G401.6 (cell line): Measurements from ENCODE around the gene ZNF791.
"Not testable (repeated sequence)": the region's sequence is repeated elsewhere in the genome, so short reads cannot be mapped to it uniquely, and the experiment has no call there.

Experiments
- FAIRE-seq: peaks from 2 replicates; lab custom pipeline; 2012; peaks lifted over from hg19 to GRCh38; lab: Jason Lieb, UNC

Gene ZNF791

GRCh38 chr19:12629215-12629614 lies 18.5 kb downstream of the ZNF791 start:
- no peak for FAIRE-seq

DNA sequence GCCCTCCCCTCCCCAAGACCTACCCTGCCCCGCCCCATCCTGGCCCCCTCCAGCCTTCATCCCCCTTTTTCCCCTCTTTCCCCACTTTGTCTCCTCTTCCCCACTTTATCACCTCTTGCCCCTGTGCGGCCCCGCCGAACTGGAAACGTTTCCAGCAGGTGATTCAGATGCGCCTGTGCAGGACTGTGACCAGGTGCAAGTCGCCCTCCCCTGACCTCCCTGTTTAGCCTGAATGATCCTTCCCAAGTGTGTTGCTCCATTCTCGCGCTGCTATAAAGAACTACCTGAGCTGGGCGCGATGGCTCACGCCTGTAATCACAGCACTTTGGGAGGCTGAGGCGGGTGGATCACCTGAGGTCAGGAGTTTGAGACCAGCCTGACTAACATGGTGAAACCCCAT lies 25.9 kb downstream of the ZNF791 start:
- no peak for FAIRE-seq

DNA sequence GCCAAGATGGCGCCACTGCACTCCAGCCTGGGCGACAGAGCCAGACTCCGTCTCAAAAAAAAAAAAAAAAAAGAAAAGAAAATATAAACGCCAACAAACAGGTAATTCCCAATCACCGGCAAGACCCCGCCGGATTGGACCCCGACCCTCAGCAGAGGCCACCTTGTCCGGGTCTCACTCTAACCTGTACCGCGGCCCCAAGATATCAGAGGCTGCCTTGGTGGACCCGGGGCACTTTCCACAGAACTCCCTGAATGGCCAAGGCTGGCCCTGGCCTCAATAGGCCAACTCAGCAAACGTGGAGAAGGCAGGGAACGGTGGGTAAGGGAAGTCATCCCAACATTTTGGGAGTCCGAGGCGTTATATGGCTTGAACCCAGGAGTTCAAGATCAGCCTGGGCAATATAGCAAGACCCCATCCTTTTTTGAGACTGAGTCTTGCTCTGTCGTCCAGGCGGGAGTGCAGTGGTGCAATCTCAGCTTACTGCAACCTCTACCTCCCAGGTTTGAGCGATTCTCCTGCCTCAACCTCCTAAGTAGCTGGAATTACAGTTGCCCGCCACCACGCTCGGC lies 28.0 kb downstream of the ZNF791 start:
- no peak for FAIRE-seq

GRCh38 chr19:12639901-12640613 lies 29.3 kb downstream of the ZNF791 start:
- no peak for FAIRE-seq

- no peak for FAIRE-seq
Measured at GRCh38 chr19:12641456-12641855, 30.7 kb downstream of the ZNF791 start.

DNA sequence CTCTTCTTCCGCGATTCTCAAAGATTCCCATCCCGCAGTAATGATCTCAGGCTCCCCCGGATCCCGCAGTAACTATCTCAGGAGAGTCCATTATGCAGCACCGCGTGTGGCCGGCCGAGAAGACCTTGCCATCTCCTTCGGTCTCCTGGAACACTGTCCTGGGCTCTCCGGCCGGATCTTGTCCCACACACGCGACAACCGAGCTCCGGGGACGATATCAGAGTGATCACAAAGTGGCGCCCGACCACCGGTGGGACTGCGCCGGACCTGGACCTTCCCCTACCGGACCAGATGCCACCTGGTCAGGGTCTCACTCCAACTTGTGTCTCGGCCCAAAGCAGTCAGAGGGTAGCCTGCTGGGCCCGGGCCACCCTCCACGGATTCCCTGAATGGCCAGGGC lies 31.8 kb downstream of the ZNF791 start:
- no peak for FAIRE-seq

GRCh38 chr19:12643716-12644115 lies 33.0 kb downstream of the ZNF791 start:
- FAIRE-seq = not testable (repeated sequence)

DNA sequence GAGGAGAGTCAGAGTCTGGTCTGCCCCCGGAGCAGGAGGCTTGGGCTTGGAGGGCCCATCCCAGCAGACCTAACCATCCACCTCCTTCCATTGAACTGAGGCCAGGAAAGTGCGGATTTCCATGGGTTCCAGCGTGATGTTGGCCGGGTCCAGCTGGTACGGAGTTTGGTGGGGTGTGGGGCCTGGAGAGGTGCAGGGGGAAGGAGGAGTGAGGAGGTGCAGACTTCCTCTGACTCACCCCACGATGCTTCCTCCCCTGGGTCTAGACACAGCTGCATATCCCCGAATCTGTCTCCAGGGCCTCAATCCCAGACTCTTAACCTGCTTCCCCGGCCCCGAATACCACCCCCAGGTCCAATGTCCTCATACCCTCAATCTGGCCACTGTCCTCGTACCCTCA lies 35.8 kb downstream of the ZNF791 start:
- FAIRE-seq = no peak

DNA sequence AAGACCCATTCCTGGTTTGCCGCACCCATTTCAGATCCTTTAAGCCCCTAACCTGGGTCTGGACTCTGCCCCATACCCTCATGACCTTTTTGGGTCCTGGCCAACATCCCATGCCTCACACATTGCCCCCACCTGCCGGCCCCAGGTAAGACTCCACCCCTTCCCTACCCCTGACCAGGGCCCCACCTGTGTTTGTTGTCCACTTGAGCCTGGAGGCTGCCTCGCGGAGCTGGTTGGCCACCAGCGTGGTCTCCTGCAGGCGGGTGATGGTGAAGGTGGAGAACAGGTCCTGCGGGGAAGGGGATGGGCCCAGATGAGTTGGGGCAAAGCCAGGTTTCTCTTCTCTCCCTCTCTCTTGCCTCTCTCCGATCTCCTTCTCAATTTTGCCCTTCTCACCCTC lies 36.3 kb downstream of the ZNF791 start:
- FAIRE-seq = no peak

GRCh38 chr19:12647490-12648071 lies 36.9 kb downstream of the ZNF791 start:
- no peak for FAIRE-seq

GRCh38 chr19:12648088-12648487 lies 37.4 kb downstream of the ZNF791 start:
- no peak for FAIRE-seq

DNA sequence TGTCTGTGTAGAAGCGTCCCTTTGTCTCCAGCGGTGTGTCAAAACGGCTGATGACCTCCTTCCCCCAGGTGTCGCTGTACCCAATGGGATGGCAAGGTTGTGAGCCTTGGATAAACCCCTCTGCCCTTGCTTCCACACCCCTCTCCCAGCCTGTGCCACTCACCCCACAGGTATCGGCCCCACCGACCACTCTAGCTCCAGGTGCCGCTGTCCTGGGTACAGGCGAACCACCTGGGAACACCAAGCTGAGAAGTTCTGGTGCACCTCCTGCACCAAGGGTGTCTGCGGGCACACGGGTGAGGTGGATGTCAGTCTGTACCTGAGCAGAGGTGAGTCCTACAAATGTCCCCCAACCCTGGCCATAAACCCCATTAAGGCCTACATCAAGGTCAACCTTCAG lies 39.2 kb downstream of the ZNF791 start:
- FAIRE-seq = no peak

DNA sequence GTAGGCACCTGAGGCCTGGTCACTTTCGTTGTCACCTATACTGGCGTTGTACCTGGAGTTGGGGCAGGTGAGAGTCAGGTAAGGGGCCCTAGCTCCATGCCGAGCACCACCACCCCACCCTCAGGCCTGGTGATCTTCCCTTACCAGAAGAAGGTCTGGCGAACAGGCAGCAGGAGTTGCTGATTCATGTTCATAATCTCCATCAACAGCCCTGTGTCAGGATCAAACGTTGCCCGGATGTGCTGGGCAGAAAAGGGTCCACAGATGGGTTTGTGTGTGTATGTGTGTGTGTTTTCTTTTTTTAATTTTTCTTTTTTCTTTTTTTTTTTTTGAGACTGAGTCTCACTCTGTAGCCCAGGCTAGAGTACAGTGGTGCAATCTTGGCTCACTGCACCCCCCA lies 41.5 kb downstream of the ZNF791 start:
- no peak for FAIRE-seq

DNA sequence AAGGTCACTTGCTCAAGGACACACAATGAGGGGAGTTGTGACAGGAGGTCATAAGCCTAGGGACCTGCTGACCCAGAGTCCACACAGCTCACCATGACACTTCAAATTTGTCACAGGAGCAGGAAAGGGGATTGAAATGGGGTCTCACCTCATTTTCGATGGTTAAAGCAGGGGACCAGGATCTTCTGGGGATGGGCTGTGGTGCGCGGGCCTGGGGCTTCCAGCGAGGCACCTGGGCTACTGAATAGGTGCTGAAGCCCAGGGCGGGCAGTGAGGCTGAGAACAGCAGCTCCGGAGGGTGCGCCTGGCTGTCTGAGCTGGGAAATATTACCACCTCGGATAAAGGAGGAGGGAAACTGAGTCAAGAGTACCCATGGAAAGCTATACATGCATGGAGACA lies 44.8 kb downstream of the ZNF791 start:
- no peak for FAIRE-seq

- FAIRE-seq = no peak
Measured at GRCh38 chr19:12656899-12657571, 46.3 kb downstream of the ZNF791 start.

DNA sequence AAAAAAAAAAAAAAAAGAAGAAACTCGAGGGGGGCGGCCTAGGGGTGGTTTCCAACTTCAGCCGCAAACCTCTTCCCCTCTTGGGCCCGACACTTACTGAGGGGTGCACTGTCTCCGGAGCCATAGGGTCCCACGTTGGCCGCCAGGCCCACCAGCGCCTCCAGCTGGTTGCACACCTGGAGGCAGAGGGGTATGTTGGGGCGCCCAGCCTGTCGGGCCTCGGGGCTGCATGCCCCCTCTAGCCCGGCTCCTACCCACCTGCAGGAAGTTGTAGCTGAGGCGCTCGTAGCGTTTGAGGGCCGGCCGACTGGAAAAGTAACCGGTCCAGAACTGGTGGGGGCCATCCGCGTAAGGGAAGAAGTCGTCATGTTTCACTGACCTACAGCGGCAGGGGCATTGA lies 47.2 kb downstream of the ZNF791 start:
- no peak for FAIRE-seq

DNA sequence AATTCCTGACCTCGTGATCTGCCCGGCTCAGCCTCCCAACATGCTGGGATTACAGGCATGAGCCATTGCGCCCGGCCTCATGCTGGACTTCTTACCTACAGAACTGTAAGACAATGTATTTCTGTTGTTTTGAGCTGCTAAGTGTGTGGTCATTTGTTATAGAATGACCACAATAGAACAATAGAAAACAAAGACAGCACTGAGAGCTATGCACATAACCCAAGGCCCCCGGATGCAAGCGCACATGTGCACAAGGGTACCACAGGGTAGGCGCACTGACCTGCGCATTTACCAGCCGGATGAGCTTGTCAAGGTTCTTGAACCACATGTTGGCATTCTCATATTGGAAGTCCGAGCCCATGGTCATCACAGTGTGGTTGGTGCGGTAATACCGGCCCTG lies 50.3 kb downstream of the ZNF791 start:
- no peak for FAIRE-seq

DNA sequence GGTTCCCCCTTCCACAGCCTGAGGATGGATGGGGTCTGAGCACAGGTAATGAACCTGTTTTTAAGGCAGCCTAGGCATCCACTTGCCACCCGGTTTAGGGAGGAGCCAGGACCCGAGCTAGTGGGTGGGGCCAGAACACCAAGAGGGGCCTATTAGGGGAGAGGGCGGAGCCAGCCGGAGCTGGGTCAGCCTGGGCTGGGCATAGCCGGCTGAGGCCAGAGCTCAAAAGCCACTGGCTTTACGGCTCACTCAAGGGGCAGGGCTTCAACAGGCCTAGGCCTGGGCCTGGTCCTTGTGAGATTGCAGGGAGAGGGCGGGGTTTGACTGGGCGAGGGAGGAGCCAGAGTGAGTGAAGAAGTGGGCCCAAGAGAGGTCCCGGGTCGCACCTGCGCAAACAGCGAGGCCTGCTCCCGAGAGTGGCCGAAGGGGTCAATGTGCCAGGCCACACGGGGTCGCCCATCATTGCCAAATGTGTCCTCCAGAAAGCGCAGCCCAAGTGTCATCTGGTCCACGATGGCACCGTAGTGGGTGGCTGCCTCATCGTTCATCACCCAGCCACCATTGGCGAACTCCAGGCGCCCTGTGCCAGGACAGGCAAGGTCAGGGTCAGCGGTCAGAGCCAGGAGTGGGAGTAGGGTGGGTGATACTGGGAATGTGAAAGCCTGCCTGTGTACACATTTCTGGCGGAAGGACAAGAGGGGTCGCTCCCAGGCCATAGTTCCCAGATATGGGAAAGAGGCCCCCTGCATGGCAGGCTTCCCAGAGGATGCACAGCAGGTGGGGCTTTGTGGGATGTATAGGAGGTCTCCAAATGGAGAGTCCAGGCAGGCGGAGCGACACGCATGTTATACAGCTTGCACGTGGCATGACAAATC lies 53.9 kb downstream of the ZNF791 start:
- no peak for FAIRE-seq

DNA sequence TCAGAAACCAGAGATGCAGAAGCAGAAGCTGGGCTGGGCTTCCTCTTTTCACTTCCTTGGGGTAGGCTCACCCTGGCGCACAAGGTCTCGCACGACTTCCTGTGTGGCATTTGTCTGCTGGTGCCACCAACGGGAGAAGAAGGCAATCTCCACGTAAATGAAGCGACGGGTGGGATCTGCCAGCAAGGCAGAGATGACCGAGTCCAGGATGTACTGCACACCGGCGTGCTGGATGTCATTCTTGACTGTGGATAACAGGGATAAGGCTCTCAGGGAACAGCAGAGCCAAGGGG lies 54.5 kb downstream of the ZNF791 start:
- no peak for FAIRE-seq

DNA sequence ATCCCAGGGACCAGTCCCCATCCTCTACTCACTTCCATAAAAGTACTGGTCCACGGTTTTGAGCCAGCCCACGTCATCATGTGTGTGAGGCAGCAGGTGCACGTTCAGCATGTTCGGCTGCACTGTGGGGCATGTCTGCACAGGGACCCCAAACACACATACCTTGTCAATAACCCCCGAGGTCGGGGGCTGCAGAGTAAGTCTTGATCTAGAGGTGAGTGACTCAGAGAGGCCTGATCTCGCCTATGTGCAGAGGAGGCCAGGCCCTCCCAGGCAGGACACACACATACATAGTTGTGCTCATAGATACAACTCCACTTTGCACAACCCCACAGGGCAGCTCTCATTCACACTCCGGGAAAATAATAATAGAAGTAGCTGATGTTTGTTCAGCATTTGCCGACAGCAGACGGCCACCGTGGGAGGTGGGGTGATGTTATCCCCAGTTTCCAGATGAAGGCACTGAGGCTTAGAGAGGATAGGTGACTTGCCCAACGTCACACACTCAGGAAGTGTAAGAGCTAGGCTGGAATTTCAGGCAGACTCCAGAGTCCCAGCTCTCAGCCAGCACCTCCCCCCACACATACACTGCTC lies 55.0 kb downstream of the ZNF791 start:
- no peak for FAIRE-seq

- FAIRE-seq = no peak
Measured at GRCh38 chr19:12666265-12667048, 55.7 kb downstream of the ZNF791 start, which contains the start of the genes MAN2B1 and WDR83. TSS of gene MAN2B1 (minus strand) at chr19:12666742. CDS start at chr19:12666701, 41 bp downstream. TSS of gene WDR83 (plus strand) at chr19:12666807. CDS start at chr19:12669791, 2,984 bp downstream.
